Stimulated activated memory B cell treated with anti-CD40 and anti-IgM and Interleukin-4, amounts not matched to agents 10 μg/mL and 1 μg/mL and 100 μg/mL, for 72 hours (primary cell): ENCODE measurements around the gene QRICH1.
A peak's percentile ranks its signal among the peaks of the same experiment; 100 is the strongest.

ENCODE experiments used
- ATAC-seq: fragments of 150-1000 bp; cut with Tn5 transposase; 2 replicates; pipeline ENCODE4 v1.10.0; 2021
- H3K27ac Mint-ChIP-seq: one replicate; pipeline ENCODE4 v1.8.0; 2022; ENCODE audit warnings: mild to moderate bottlenecking, mixed read lengths
- H3K27me3 Mint-ChIP-seq: one replicate; pipeline ENCODE4 v1.8.0; 2022; ENCODE audit warnings: mixed read lengths
- H3K36me3 Mint-ChIP-seq: one replicate; pipeline ENCODE4 v1.8.0; 2022; ENCODE audit warnings: mixed read lengths
- H3K4me1 Mint-ChIP-seq: one replicate; pipeline ENCODE4 v1.8.0; 2022; ENCODE audit warnings: mixed read lengths
- H3K4me3 Mint-ChIP-seq: one replicate; pipeline ENCODE4 v1.8.0; 2022; ENCODE audit warnings: mild to moderate bottlenecking, moderate library complexity, mixed read lengths
- H3K9me3 Mint-ChIP-seq: one replicate; pipeline ENCODE4 v1.8.0; 2022; ENCODE audit warnings: mixed read lengths

The QRICH1 gene

GRCh38 chr3:49098429-49098828 is 4.6 kb upstream of the QRICH1 start:
- H3K4me3 Mint-ChIP-seq = no peak overlapping the region
- no peak for ATAC-seq

GRCh38 chr3:49092938-49093852 is 676 bp downstream of the QRICH1 start:
- H3K27ac Mint-ChIP-seq = peak overlapping the region; percentile 96
- H3K36me3 Mint-ChIP-seq = peaks cover 6% of the 10 kb centered on the region
- H3K4me1 Mint-ChIP-seq = peaks cover 51% of the 10 kb centered on the region
- no peaks in the 10 kb centered on the region for H3K27me3 Mint-ChIP-seq
- peak overlapping the region; percentile 85 for H3K4me3 Mint-ChIP-seq
- ATAC-seq = peak; percentile 67
- no peaks in the 10 kb centered on the region for H3K9me3 Mint-ChIP-seq

More at GRCh38 chr3:49098429-49098828, 4.6 kb upstream of the QRICH1 start:
- H3K27ac Mint-ChIP-seq = no peak overlapping the region
- H3K4me1 Mint-ChIP-seq = peaks cover 16% of the 10 kb centered on the region
- peaks cover 52% of the 10 kb centered on the region for H3K36me3 Mint-ChIP-seq
- H3K9me3 Mint-ChIP-seq = no peaks in the 10 kb centered on the region
- no peaks in the 10 kb centered on the region for H3K27me3 Mint-ChIP-seq

- no peaks in the 10 kb centered on the region for H3K9me3 Mint-ChIP-seq
- H3K27me3 Mint-ChIP-seq = no peaks in the 10 kb centered on the region
- H3K27ac Mint-ChIP-seq = no peak overlapping the region
- no peak for ATAC-seq
- peaks cover 11% of the 10 kb centered on the region for H3K4me1 Mint-ChIP-seq
- H3K4me3 Mint-ChIP-seq = no peak overlapping the region
- peaks cover 11% of the 10 kb centered on the region for H3K36me3 Mint-ChIP-seq
Measured at GRCh38 chr3:49081429-49081828, 12.4 kb downstream of the QRICH1 start.

GRCh38 chr3:49079270-49079669 is 14.6 kb downstream of the QRICH1 start:
- no peak overlapping the region for H3K27ac Mint-ChIP-seq
- no peak overlapping the region for H3K4me3 Mint-ChIP-seq
- H3K4me1 Mint-ChIP-seq = peaks cover 11% of the 10 kb centered on the region
- ATAC-seq = no peak
- no peaks in the 10 kb centered on the region for H3K9me3 Mint-ChIP-seq
- H3K27me3 Mint-ChIP-seq = no peaks in the 10 kb centered on the region
- peaks cover 15% of the 10 kb centered on the region for H3K36me3 Mint-ChIP-seq

- Mint-ChIP-seq H3K4me3 (no peak overlapping the region), H3K27me3 (no peaks in the 10 kb centered on the region), H3K36me3 (peaks cover 32% of the 10 kb centered on the region), H3K27ac (no peak overlapping the region), H3K4me1 (peaks cover 11% of the 10 kb centered on the region), H3K9me3 (no peaks in the 10 kb centered on the region)
- ATAC-seq = no peak
Measured at GRCh38 chr3:49076646-49077045, 17.2 kb downstream of the QRICH1 start.

- Mint-ChIP-seq H3K4me1 (peaks cover 11% of the 10 kb centered on the region), H3K36me3 (peaks cover 37% of the 10 kb centered on the region), H3K4me3 (no peak overlapping the region), H3K27ac (no peak overlapping the region), H3K9me3 (no peaks in the 10 kb centered on the region), H3K27me3 (no peaks in the 10 kb centered on the region)
- ATAC-seq = no peak
Measured at GRCh38 chr3:49076116-49076515, 17.8 kb downstream of the QRICH1 start.

- no peak for ATAC-seq
- H3K4me1 Mint-ChIP-seq = no peaks in the 10 kb centered on the region
- peaks cover 32% of the 10 kb centered on the region for H3K36me3 Mint-ChIP-seq
- H3K27me3 Mint-ChIP-seq = no peaks in the 10 kb centered on the region
- H3K27ac Mint-ChIP-seq = no peak overlapping the region
- H3K9me3 Mint-ChIP-seq = no peaks in the 10 kb centered on the region
- no peak overlapping the region for H3K4me3 Mint-ChIP-seq
Measured at GRCh38 chr3:49058011-49058410, 35.9 kb downstream of the QRICH1 start.

GRCh38 chr3:49057268-49057667 is 36.6 kb downstream of the QRICH1 start:
- Mint-ChIP-seq H3K27ac (no peak overlapping the region), H3K9me3 (no peaks in the 10 kb centered on the region), H3K4me3 (no peak overlapping the region), H3K36me3 (peaks cover 38% of the 10 kb centered on the region), H3K4me1 (peaks cover under 1% of the 10 kb centered on the region), H3K27me3 (no peaks in the 10 kb centered on the region)
- no peak for ATAC-seq

- Mint-ChIP-seq H3K27me3 (no peaks in the 10 kb centered on the region), H3K36me3 (peaks cover 52% of the 10 kb centered on the region), H3K27ac (no peak overlapping the region), H3K4me1 (peaks cover 11% of the 10 kb centered on the region), H3K4me3 (no peak overlapping the region), H3K9me3 (no peaks in the 10 kb centered on the region)
- ATAC-seq = no peak
Measured at GRCh38 chr3:49054344-49054862, 39.5 kb downstream of the QRICH1 start.

GRCh38 chr3:49053543-49053942 is 40.3 kb downstream of the QRICH1 start:
- Mint-ChIP-seq H3K4me3 (no peak overlapping the region), H3K4me1 (peaks cover 11% of the 10 kb centered on the region), H3K36me3 (peaks cover 52% of the 10 kb centered on the region), H3K9me3 (no peaks in the 10 kb centered on the region), H3K27ac (no peak overlapping the region), H3K27me3 (no peaks in the 10 kb centered on the region)
- ATAC-seq = no peak

GRCh38 chr3:49035281-49035680 is 58.6 kb downstream of the QRICH1 start:
- H3K27me3 Mint-ChIP-seq = no peaks in the 10 kb centered on the region
- no peak overlapping the region for H3K4me3 Mint-ChIP-seq
- no peak for ATAC-seq
- H3K9me3 Mint-ChIP-seq = no peaks in the 10 kb centered on the region
- H3K27ac Mint-ChIP-seq = peak overlapping the region; percentile 32
- H3K36me3 Mint-ChIP-seq = peaks cover 36% of the 10 kb centered on the region
- no peaks in the 10 kb centered on the region for H3K4me1 Mint-ChIP-seq

GRCh38 chr3:49034650-49035049 is 59.2 kb downstream of the QRICH1 start:
- H3K27me3 Mint-ChIP-seq = no peaks in the 10 kb centered on the region
- no peak overlapping the region for H3K27ac Mint-ChIP-seq
- H3K4me3 Mint-ChIP-seq = no peak overlapping the region
- H3K36me3 Mint-ChIP-seq = peaks cover 36% of the 10 kb centered on the region
- peaks cover 3% of the 10 kb centered on the region for H3K4me1 Mint-ChIP-seq
- no peaks in the 10 kb centered on the region for H3K9me3 Mint-ChIP-seq
- no peak for ATAC-seq

GRCh38 chr3:49032646-49033304 is 61.1 kb downstream of the QRICH1 start:
- no peak for ATAC-seq
- no peaks in the 10 kb centered on the region for H3K9me3 Mint-ChIP-seq
- H3K27me3 Mint-ChIP-seq = no peaks in the 10 kb centered on the region
- peaks cover 45% of the 10 kb centered on the region for H3K36me3 Mint-ChIP-seq
- no peak overlapping the region for H3K4me3 Mint-ChIP-seq
- H3K4me1 Mint-ChIP-seq = peaks cover 21% of the 10 kb centered on the region
- no peak overlapping the region for H3K27ac Mint-ChIP-seq

GRCh38 chr3:49030321-49030720 is 63.5 kb downstream of the QRICH1 start:
- H3K27ac Mint-ChIP-seq = peak overlapping the region; percentile 47
- no peaks in the 10 kb centered on the region for H3K27me3 Mint-ChIP-seq
- peaks cover 46% of the 10 kb centered on the region for H3K4me1 Mint-ChIP-seq
- H3K9me3 Mint-ChIP-seq = no peaks in the 10 kb centered on the region
- no peak for ATAC-seq
- peaks cover 59% of the 10 kb centered on the region for H3K36me3 Mint-ChIP-seq
- H3K4me3 Mint-ChIP-seq = no peak overlapping the region

GRCh38 chr3:49029563-49029884 is 64.3 kb downstream of the QRICH1 start:
- Mint-ChIP-seq H3K36me3 (peaks cover 59% of the 10 kb centered on the region), H3K4me3 (peak overlapping the region; percentile 92), H3K4me1 (peaks cover 54% of the 10 kb centered on the region), H3K27ac (peak overlapping the region; percentile 96), H3K9me3 (no peaks in the 10 kb centered on the region), H3K27me3 (no peaks in the 10 kb centered on the region)
- ATAC-seq = no peak
